ENCODE data around the gene AP1B1. TPM values are rescaled to one million over a fixed set of nuclear protein-coding genes. Genes with fewer than 3 reads are reported as not detected.

The AP1B1 gene
- 22.3 to 28.7 TPM (median 28.3 TPM) in 5 replicates for total RNA-seq (2022; extraction: Qiagen RNA extraction; ENCODE audit: low read depth)

DNA sequence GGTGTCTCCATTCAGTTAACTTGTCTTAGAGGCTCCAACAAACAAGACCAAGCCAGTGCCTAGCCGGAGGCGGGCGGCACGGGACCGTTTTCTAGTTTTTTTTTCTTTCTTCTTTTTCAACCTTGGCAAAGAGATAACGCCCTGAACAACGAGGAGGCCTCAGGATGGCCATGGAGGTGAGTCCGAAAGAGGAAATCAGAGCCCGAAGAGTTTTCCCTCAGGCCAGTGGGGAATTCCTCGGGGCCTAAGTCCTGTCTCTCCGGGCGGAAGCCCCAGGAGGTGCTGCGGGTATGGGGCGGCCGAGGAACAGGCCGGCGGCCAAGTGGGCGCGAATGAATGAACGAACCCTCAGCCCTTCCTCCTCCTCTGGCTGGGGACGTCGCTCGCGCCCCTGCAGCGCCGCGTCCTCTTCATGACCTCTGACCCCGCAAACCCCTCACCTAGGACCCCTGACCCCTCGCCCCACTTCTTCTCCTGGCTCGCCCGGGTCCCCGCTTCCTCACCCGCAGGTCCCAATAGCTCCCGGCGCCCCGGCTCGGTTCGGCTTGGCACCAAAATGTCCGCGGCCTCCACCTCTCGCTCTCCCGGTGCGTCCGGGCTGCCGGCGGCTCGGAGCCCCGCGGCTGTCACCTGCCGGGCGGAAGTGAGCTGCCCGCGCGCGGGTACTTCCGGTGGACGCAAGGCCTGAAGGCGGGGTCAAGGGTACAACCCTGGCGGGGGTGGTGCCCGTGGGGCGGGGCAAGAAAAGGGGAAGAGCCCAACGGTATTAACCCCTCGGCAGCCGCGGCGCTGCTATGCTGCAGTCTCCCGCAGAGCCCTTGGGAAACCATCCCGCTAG is at the start of gene AP1B1:
AP1B1 (minus strand) TSS at position 650 of the 838 bp plus-strand sequence. CDS start 21,327 bp downstream, outside the sequence.

DNA sequence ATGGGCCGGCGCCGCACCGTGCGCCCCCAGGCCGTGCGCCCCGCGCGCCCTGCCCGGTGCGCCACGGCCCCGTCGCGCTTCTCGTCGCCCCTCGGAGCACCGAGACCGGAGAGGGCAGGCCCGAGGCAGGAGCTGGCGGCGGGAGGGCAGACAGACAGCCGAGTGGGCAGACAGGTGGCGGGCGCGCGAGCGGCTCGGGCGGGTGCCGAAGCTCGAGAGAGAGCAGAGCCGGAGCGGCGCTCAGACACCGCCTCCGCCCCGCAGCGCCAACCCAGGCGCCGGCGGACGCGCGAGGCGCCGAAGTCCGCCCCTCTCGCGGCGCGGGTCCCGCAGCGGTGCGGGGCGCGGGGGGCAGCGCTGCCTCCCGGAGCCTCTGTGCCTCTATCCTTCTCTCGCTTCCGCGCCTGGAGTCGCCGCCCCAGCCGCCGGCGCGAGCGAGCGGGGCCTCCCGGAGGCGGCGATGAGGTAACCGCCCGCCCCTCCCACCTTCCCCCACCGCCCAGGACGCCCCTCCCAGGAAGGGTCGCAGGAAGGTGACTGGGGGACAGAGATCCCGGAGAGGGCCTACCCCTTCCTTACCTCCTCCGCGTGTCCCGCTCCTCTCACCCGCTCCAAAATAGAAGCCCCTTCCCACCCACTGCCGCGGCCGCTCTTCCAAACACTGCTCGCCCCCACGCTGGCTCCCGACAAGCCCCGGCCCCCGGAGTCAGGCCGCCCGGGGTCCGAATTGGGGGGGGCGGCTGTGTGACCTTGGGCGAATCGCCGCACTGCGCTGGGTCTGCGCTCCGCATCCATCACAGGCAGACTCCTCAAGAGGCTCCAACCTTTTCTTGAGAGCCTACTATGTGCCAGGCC is 72.9 kb downstream of the AP1B1 start, which contains the start of gene RASL10A:
RASL10A (minus strand) TSS at position 412 of the 855 bp plus-strand sequence. CDS start 451 bp downstream, outside the sequence.

DNA sequence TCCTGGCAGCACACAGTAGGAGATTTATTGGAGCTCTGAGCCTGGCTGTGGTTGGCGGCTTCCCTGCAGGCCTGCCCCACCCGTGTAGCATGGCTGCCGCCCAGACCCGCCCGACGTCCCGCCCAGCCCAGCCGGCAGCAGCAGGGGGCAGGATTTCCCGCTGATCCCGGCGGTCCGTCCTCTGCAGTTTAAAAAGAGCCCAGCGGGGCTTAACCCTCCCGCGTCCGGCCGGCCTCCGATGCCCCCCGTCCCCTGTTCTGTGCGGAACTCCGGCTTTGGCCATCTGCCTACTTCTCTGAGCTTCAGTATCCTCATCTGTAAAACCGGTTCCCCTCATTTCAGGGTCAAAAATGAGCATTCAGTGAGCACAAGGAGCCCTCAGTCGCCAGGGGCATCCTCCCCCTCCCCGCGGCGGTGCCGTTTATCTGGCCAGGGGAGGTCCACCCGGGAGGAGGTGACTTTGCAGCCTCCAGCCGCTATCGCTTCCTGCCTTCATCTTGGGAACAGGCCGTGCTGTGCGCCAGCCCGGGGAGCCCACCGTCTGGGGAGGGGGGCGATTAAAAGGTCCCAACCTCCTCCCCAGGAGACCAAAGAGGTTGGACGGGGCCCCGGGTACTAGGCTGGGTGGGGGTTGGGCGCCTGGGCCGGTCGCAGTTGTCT is 82.1 kb downstream of the AP1B1 start, which contains the start of gene GAS2L1:
GAS2L1 (plus strand) TSS at position 476 of the 660 bp plus-strand sequence. CDS start 1,456 bp downstream, outside the sequence.

Other genes starting within 250 kb of the AP1B1 start
- gene EMID1, start 182.7 kb downstream of the AP1B1 start, total RNA-seq (2022; extraction: Qiagen RNA extraction; ENCODE audit: low read depth) = 0.31 to 0.72 TPM (median 0.38 TPM) in 5 replicates
- 21.5 to 31.6 TPM (median 30.2 TPM) in 5 replicates for gene RHBDD3, start 120.6 kb downstream of the AP1B1 start, total RNA-seq (2022; extraction: Qiagen RNA extraction; ENCODE audit: low read depth)
- gene EWSR1, start 120.3 kb downstream of the AP1B1 start, total RNA-seq (2022; extraction: Qiagen RNA extraction; ENCODE audit: low read depth) = 215 to 239 TPM (median 224 TPM) in 5 replicates
- gene GAS2L1, start 81.9 kb downstream of the AP1B1 start, total RNA-seq (2022; extraction: Qiagen RNA extraction; ENCODE audit: low read depth) = 18.3 to 33.6 TPM (median 29.1 TPM) in 5 replicates
- gene RASL10A, start 72.9 kb downstream of the AP1B1 start, total RNA-seq (2022; extraction: Qiagen RNA extraction; ENCODE audit: low read depth) = 0.13 to 0.32 TPM (median 0.24 TPM) in 4 of 5 replicates, not detected in the other
- not detected in 5 replicates for gene RFPL1, start 50.0 kb upstream of the AP1B1 start, total RNA-seq (2022; extraction: Qiagen RNA extraction; ENCODE audit: low read depth)
- 0.09 to 0.15 TPM (median 0.11 TPM) in 5 replicates for gene NEFH, start 91.6 kb upstream of the AP1B1 start, total RNA-seq (2022; extraction: Qiagen RNA extraction; ENCODE audit: low read depth)
- gene THOC5, start 165.2 kb upstream of the AP1B1 start, total RNA-seq (2022; extraction: Qiagen RNA extraction; ENCODE audit: low read depth) = 29.3 to 31.6 TPM (median 31.0 TPM) in 5 replicates
- gene NIPSNAP1, start 192.5 kb upstream of the AP1B1 start, total RNA-seq (2022; extraction: Qiagen RNA extraction; ENCODE audit: low read depth) = 57.9 to 65.2 TPM (median 63.4 TPM) in 5 replicates
- 12.6 to 17.7 TPM (median 14.0 TPM) in 5 replicates for gene NF2, start 215.1 kb upstream of the AP1B1 start, total RNA-seq (2022; extraction: Qiagen RNA extraction; ENCODE audit: low read depth)

All from A549 treated with CpdA at 1 μM for 4 hours (cell line).